ENCODE results near the gene KLHL9. TPM values are rescaled to one million over a fixed set of nuclear protein-coding genes. Genes with fewer than 3 reads are reported as not detected.

KLHL9 gene
- total and polyA plus RNA-seq, 2 of the 13 experiments (the other 11 are each of a cell fraction or from before 2014, with no cell fraction given): 8.7 to 17.7 TPM

DNA sequence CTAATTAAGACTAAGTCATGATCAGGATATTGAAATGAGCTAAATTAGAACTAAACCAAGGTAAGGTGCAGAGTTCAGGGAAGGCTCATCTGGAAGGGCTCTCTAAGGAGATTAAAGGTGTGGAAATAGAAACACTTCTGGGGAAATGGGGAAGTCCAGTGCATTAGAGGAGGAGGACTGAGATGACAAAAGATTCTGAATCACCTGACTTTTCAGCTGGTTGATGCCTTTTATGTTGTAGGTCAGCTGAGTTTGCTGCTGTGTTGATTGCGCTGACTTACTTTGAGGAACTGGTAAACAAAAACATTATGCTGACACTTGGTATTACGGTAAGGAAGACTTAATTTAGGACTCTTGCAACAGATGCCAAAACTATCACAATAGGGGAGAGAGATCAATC lies 53.9 kb downstream of the KLHL9 start (continued):
- TF ChIP-seq, protein P1, sequence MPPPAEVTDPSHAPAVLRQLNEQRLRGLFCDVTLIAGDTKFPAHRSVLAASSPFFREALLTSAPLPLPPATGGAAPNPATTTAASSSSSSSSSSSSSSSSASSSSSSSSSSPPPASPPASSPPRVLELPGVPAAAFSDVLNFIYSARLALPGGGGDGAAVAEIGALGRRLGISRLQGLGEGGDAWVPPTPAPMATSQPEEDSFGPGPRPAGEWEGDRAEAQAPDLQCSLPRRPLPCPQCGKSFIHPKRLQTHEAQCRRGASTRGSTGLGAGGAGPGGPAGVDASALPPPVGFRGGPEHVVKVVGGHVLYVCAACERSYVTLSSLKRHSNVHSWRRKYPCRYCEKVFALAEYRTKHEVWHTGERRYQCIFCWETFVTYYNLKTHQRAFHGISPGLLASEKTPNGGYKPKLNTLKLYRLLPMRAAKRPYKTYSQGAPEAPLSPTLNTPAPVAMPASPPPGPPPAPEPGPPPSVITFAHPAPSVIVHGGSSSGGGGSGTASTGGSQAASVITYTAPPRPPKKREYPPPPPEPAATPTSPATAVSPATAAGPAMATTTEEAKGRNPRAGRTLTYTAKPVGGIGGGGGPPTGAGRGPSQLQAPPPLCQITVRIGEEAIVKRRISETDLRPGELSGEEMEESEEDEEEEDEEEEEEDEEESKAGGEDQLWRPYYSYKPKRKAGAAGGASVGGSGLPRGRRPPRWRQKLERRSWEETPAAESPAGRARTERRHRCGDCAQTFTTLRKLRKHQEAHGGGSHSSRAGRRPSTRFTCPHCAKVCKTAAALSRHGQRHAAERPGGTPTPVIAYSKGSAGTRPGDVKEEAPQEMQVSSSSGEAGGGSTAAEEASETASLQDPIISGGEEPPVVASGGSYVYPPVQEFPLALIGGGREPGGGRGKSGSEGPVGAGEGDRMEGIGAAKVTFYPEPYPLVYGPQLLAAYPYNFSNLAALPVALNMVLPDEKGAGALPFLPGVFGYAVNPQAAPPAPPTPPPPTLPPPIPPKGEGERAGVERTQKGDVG (CRISPR knock-in tag; IDR thresholded peaks at IDR 0.05; ENCODE audit: borderline replicate concordance): no peak
- no peak for TF ChIP-seq MAFG (CRISPR knock-in tag; IDR thresholded peaks at IDR 0.05)
- TF ChIP-seq FOXA3 (CRISPR knock-in tag; IDR thresholded peaks at IDR 0.05): no peak
- TF ChIP-seq FLYWCH1 (CRISPR knock-in tag; IDR thresholded peaks at IDR 0.05): no peak
- no peak for TF ChIP-seq ZFP37 (CRISPR knock-in tag; IDR thresholded peaks at IDR 0.05; ENCODE audit: borderline replicate concordance)
- no peak for TF ChIP-seq TRIM24 (CRISPR knock-in tag; IDR thresholded peaks at IDR 0.05)
- no peak for TF ChIP-seq SNAI1 (CRISPR knock-in tag; IDR thresholded peaks at IDR 0.05; ENCODE audit: borderline replicate concordance)

Other genes starting within 250 kb of the KLHL9 start
- not detected in 2 replicates for gene IFNW1, start 193.6 kb downstream of the KLHL9 start, total RNA-seq (2016; rRNA removed; fragmentation: Illumina TruSeq; extraction: Trizol)
- not detected in 2 replicates for gene IFNW1, start 193.6 kb downstream of the KLHL9 start, polyA plus RNA-seq (2011; rRNA removed)
- not detected in 2 replicates for gene IFNA21, start 168.7 kb downstream of the KLHL9 start, total RNA-seq (2016; rRNA removed; fragmentation: Illumina TruSeq; extraction: Trizol)
- gene IFNA21, start 168.7 kb downstream of the KLHL9 start, polyA plus RNA-seq (2011; rRNA removed): not detected in 2 replicates
- gene IFNA4, start 147.8 kb downstream of the KLHL9 start, total RNA-seq (2016; rRNA removed; fragmentation: Illumina TruSeq; extraction: Trizol): not detected in 2 replicates
- not detected in 2 replicates for gene IFNA4, start 147.8 kb downstream of the KLHL9 start, polyA plus RNA-seq (2011; rRNA removed)
- gene IFNA7, start 133.2 kb downstream of the KLHL9 start, total RNA-seq (2016; rRNA removed; fragmentation: Illumina TruSeq; extraction: Trizol): not detected in 2 replicates
- not detected in 2 replicates for gene IFNA7, start 133.2 kb downstream of the KLHL9 start, polyA plus RNA-seq (2011; rRNA removed)
- not detected in 2 replicates for gene IFNA10, start 128.3 kb downstream of the KLHL9 start, total RNA-seq (2016; rRNA removed; fragmentation: Illumina TruSeq; extraction: Trizol)
- not detected in 2 replicates for gene IFNA10, start 128.3 kb downstream of the KLHL9 start, polyA plus RNA-seq (2011; rRNA removed)
- gene IFNA16, start 118.1 kb downstream of the KLHL9 start, total RNA-seq (2016; rRNA removed; fragmentation: Illumina TruSeq; extraction: Trizol): not detected in 2 replicates
- gene IFNA16, start 118.1 kb downstream of the KLHL9 start, polyA plus RNA-seq (2011; rRNA removed): not detected in 2 replicates
- not detected in 2 replicates for gene IFNA17, start 107.2 kb downstream of the KLHL9 start, total RNA-seq (2016; rRNA removed; fragmentation: Illumina TruSeq; extraction: Trizol)
- gene IFNA17, start 107.2 kb downstream of the KLHL9 start, polyA plus RNA-seq (2011; rRNA removed): not detected in 2 replicates
- not detected in 2 replicates for gene IFNA14, start 95.4 kb downstream of the KLHL9 start, total RNA-seq (2016; rRNA removed; fragmentation: Illumina TruSeq; extraction: Trizol)
- gene IFNA14, start 95.4 kb downstream of the KLHL9 start, polyA plus RNA-seq (2011; rRNA removed): not detected in 2 replicates
- not detected in 2 replicates for gene IFNA5, start 30.1 kb downstream of the KLHL9 start, total RNA-seq (2016; rRNA removed; fragmentation: Illumina TruSeq; extraction: Trizol)
- gene IFNA5, start 30.1 kb downstream of the KLHL9 start, polyA plus RNA-seq (2011; rRNA removed): not detected in 2 replicates
- not detected in 2 replicates for gene IFNA6, start 15.5 kb upstream of the KLHL9 start, total RNA-seq (2016; rRNA removed; fragmentation: Illumina TruSeq; extraction: Trizol)
- gene IFNA6, start 15.5 kb upstream of the KLHL9 start, polyA plus RNA-seq (2011; rRNA removed): not detected in 2 replicates
- not detected in 2 replicates for gene IFNA13, start 32.7 kb upstream of the KLHL9 start, total RNA-seq (2016; rRNA removed; fragmentation: Illumina TruSeq; extraction: Trizol)
- gene IFNA13, start 32.7 kb upstream of the KLHL9 start, polyA plus RNA-seq (2011; rRNA removed): not detected in 2 replicates
- not detected in 2 replicates for gene IFNA2, start 50.0 kb upstream of the KLHL9 start, total RNA-seq (2016; rRNA removed; fragmentation: Illumina TruSeq; extraction: Trizol)
- gene IFNA2, start 50.0 kb upstream of the KLHL9 start, polyA plus RNA-seq (2011; rRNA removed): not detected in 2 replicates
- not detected in 2 replicates for gene IFNA8, start 73.7 kb upstream of the KLHL9 start, total RNA-seq (2016; rRNA removed; fragmentation: Illumina TruSeq; extraction: Trizol)
- not detected in 2 replicates for gene IFNA8, start 73.7 kb upstream of the KLHL9 start, polyA plus RNA-seq (2011; rRNA removed)
- not detected in 2 replicates for gene IFNA1, start 105.0 kb upstream of the KLHL9 start, total RNA-seq (2016; rRNA removed; fragmentation: Illumina TruSeq; extraction: Trizol)
- gene IFNA1, start 105.0 kb upstream of the KLHL9 start, polyA plus RNA-seq (2011; rRNA removed): not detected in 2 replicates
- not detected in 2 replicates for gene IFNE, start 146.9 kb upstream of the KLHL9 start, total RNA-seq (2016; rRNA removed; fragmentation: Illumina TruSeq; extraction: Trizol)
- not detected in 2 replicates for gene IFNE, start 146.9 kb upstream of the KLHL9 start, polyA plus RNA-seq (2011; rRNA removed)

Data from HepG2 (cell line).